HepG2 (cell line): ENCODE data around the gene ANKRD49. TPM values are rescaled to one million over a fixed set of nuclear protein-coding genes. Genes with fewer than 3 reads are reported as not detected.
A peak's percentile ranks its signal among the peaks of the same experiment; 100 is the strongest.

Source experiments
- CSRNP2 ChIP-seq: sonication (generic); formaldehyde crosslinking; conservative IDR thresholded peaks from 2 replicates; pipeline ENCODE4 v1.8.0; 2022; ENCODE audit warnings: low read depth, missing genetic modification reagents
- EED ChIP-seq: sonication (generic); formaldehyde crosslinking; IDR thresholded peaks from 2 replicates; pipeline ENCODE4 v1.5.0; 2020; ENCODE audit warnings: mild to moderate bottlenecking, missing genetic modification reagents
- HDAC1 ChIP-seq: sonication (generic); formaldehyde crosslinking; IDR thresholded peaks from 2 replicates; pipeline ENCODE4 v1.5.1; 2020; ENCODE audit warnings: mild to moderate bottlenecking, missing genetic modification reagents
- KDM5B ChIP-seq: sonication (generic); formaldehyde crosslinking; IDR thresholded peaks from 2 replicates; pipeline ENCODE4 v1.4.0; 2020; ENCODE audit warnings: missing genetic modification reagents, mild to moderate bottlenecking, borderline replicate concordance
- MEIS2 ChIP-seq: sonication (generic); formaldehyde crosslinking; IDR thresholded peaks from 2 replicates; pipeline ENCODE4 v1.9.0; 2021; ENCODE audit warnings: mild to moderate bottlenecking, missing genetic modification reagents
- NFAT5 ChIP-seq: sonication (generic); formaldehyde crosslinking; IDR thresholded peaks from 2 replicates; pipeline ENCODE4 v1.4.0; 2020; ENCODE audit warnings: missing genetic modification reagents
- NFKBIZ ChIP-seq: IDR thresholded peaks from 2 replicates; pipeline ENCODE4 v1.6.1; 2018; ENCODE audit warnings: missing genetic modification reagents, missing compliant biosample characterization
- PHF8 ChIP-seq: sonication (generic); formaldehyde crosslinking; IDR thresholded peaks from 2 replicates; pipeline ENCODE4 v1.5.0; 2020; ENCODE audit warnings: missing genetic modification reagents
- REST ChIP-seq, 2 experiments: IDR thresholded peaks; 2 replicates each; pipeline ENCODE4 v1.6.1; 2011 to 2012; ENCODE audit warnings: low read length in 2 of 2, borderline replicate concordance in 1 of 2, low read depth in 1 of 2, mild to moderate bottlenecking in 1 of 2, moderate library complexity in 1 of 2
- RFX1 ChIP-seq: fragments of 450-650 bp; IDR thresholded peaks from 2 replicates; pipeline ENCODE4 v1.6.1; 2017
- RFX3 ChIP-seq: IDR thresholded peaks from 2 replicates; pipeline ENCODE4 v1.6.1; 2016; ENCODE audit warnings: missing biosample characterization, missing genetic modification reagents
- UBTF ChIP-seq: sonication (generic); formaldehyde crosslinking; IDR thresholded peaks from 2 replicates; pipeline ENCODE4 v1.4.0; 2020; ENCODE audit warnings: mild to moderate bottlenecking, missing genetic modification reagents
- YEATS4 ChIP-seq: sonication (generic); formaldehyde crosslinking; IDR thresholded peaks from 2 replicates; pipeline ENCODE4 v1.4.0; 2020; ENCODE audit warnings: missing genetic modification reagents, borderline replicate concordance
- ZNF317 ChIP-seq: sonication (generic); formaldehyde crosslinking; IDR thresholded peaks from 2 replicates; pipeline ENCODE4 v1.5.0; 2020; ENCODE audit warnings: mild to moderate bottlenecking, missing genetic modification reagents
- ZNF333 ChIP-seq: sonication (generic); formaldehyde crosslinking; IDR thresholded peaks from 2 replicates; pipeline ENCODE4 v1.4.0; 2020; ENCODE audit warnings: mild to moderate bottlenecking, missing genetic modification reagents, borderline replicate concordance
- ZNF605 ChIP-seq: sonication (generic); formaldehyde crosslinking; IDR thresholded peaks from 2 replicates; pipeline ENCODE4 v1.8.0; 2022; ENCODE audit warnings: mild to moderate bottlenecking, missing genetic modification reagents
- polyA plus RNA-seq, 8 experiments: library from polyadenylated mRNA; depleted of rRNA in 3 of 8; stranded (reverse) in 7 of 8; unstranded in 1 of 8; fragments of >200 nt; fragmentation: Illumina TruSeq in 4 of 8; extraction: Trizol in 4 of 8; gene quantifications; 2 replicates each; pipeline versions ENCODE4 v1.2.1 to v1.2.3, GENCODE V29; 2011 to 2016; ENCODE audit warnings: low read depth in 4 of 8, missing spikeins in 1 of 8, mixed read lengths in 1 of 8; ENCODE audit not compliant: insufficient read depth in 1 of 8
- total RNA-seq, 5 experiments: library from RNA; depleted of rRNA; stranded (reverse); fragments of >200 nt; fragmentation: Illumina TruSeq; extraction: Trizol; gene quantifications; 2 replicates each; pipeline ENCODE4 v1.2.3, GENCODE V29; 2016; ENCODE audit warnings: low read depth in 1 of 5

The ANKRD49 gene
- total and polyA plus RNA-seq, 2 of the 13 experiments (the other 11 are each of a cell fraction or from before 2014, with no cell fraction given), result 14.2 to 14.3 TPM

GRCh38 chr11:94511932-94512781 is 18.4 kb downstream of the ANKRD49 start, which contains the start of gene C11orf97 (continued):
- TF ChIP-seq REST (IDR thresholded peaks at IDR 0.05; ENCODE audit: borderline replicate concordance in 1 of 2, low read depth in 1 of 2, low read length in 2 of 2), result no peak
- no peak for TF ChIP-seq NFKBIZ
- TF ChIP-seq ZNF317, result no peak
- peak; percentile 90 for TF ChIP-seq HDAC1
- peak; percentile 94 for TF ChIP-seq RFX3
- no peak for TF ChIP-seq CSRNP2 (CRISPR knock-in tag)
- peak; percentile 70; the same call in 1 of the 2 replicates for TF ChIP-seq ZNF333 (CRISPR knock-in tag)
- TF ChIP-seq ZNF605 (CRISPR knock-in tag), result peak; percentile 50; the same call in 1 of the 2 replicates
- no peak for TF ChIP-seq NFAT5 (CRISPR knock-in tag)
- peak; percentile 60; the same call in 1 of the 2 replicates for TF ChIP-seq KDM5B (CRISPR knock-in tag)
- TF ChIP-seq UBTF (CRISPR knock-in tag), result peak; percentile 63; the same call in 1 of the 2 replicates
- TF ChIP-seq YEATS4, result no peak; the same call in 1 of the 2 replicates
- no peak for TF ChIP-seq EED (CRISPR knock-in tag)
- TF ChIP-seq MEIS2 (CRISPR knock-in tag), result peak; percentile 63; the same call in 1 of the 2 replicates
- peak; percentile 78 for TF ChIP-seq RFX1
- TF ChIP-seq PHF8 (CRISPR knock-in tag), result peak; percentile 15; the same call in 1 of the 2 replicates
